Activated CD4-positive, alpha-beta memory T cell treated with anti-CD3 and anti-CD28 coated beads, Interleukin-2, amount 10 ng/mL, durations not matched to agents 7 days and 5 days (primary cell): ENCODE results near the gene TMEM179. TPM values are rescaled to one million over a fixed set of nuclear protein-coding genes. Genes with fewer than 3 reads are reported as not detected.
"Not testable (repeated sequence)": the region's sequence is repeated elsewhere in the genome, so short reads cannot be mapped to it uniquely, and the experiment has no call there.

Source experiments
- CTCF ChIA-PET: fragments of 350-600 bp; sonication (Branson Sonifier 250); formaldehyde crosslinking; loops from one replicate; lab custom pipeline; 2021; ENCODE audit warnings: antibody characterized with exemption, inconsistent platforms; lab: Charles Lee
- POLR2A ChIA-PET: fragments of 350-600 bp; sonication (Branson Sonifier 250); formaldehyde crosslinking; loops from one replicate; lab custom pipeline; 2021; ENCODE audit warnings: antibody characterized with exemption; lab: Charles Lee
- DNase-seq: peaks from one replicate; pipeline ENCODE4 v3.0.0-alpha.2; 2020
- H3K27ac Mint-ChIP-seq: one replicate; pipeline ENCODE4 v1.8.0; 2021; ENCODE audit warnings: mild to moderate bottlenecking, mixed read lengths
- H3K27me3 Mint-ChIP-seq: one replicate; pipeline ENCODE4 v1.8.0; 2021; ENCODE audit warnings: mixed read lengths
- H3K36me3 Mint-ChIP-seq: one replicate; pipeline ENCODE4 v1.8.0; 2021; ENCODE audit warnings: low read depth, mixed read lengths
- H3K4me1 Mint-ChIP-seq: one replicate; pipeline ENCODE4 v1.8.0; 2021; ENCODE audit warnings: mixed read lengths
- H3K4me3 Mint-ChIP-seq: one replicate; pipeline ENCODE4 v1.8.0; 2021; ENCODE audit warnings: mild to moderate bottlenecking, mixed read lengths
- H3K9me3 Mint-ChIP-seq: one replicate; pipeline ENCODE4 v1.8.0; 2021; ENCODE audit warnings: mixed read lengths
- total RNA-seq, 2 experiments: library from RNA; stranded (reverse); gene quantifications; one replicate each; pipeline ENCODE4 v1.2.3, GENCODE V29; 2021

Gene TMEM179
- total RNA-seq, 2 experiments from 2014 or later: not detected

GRCh38 chr14:104583424-104584306 is 20.9 kb downstream of the TMEM179 start:
- no peaks in the 10 kb centered on the region for H3K27me3 Mint-ChIP-seq
- DNase-seq: no peak
- H3K27ac Mint-ChIP-seq: no peak overlapping the region
- POLR2A ChIA-PET: no interaction called here
- no peaks in the 10 kb centered on the region for H3K9me3 Mint-ChIP-seq
- CTCF ChIA-PET: no interaction called here
- H3K4me3 Mint-ChIP-seq: no peak overlapping the region
- no peaks in the 10 kb centered on the region for H3K36me3 Mint-ChIP-seq
- H3K4me1 Mint-ChIP-seq: no peaks in the 10 kb centered on the region

DNA sequence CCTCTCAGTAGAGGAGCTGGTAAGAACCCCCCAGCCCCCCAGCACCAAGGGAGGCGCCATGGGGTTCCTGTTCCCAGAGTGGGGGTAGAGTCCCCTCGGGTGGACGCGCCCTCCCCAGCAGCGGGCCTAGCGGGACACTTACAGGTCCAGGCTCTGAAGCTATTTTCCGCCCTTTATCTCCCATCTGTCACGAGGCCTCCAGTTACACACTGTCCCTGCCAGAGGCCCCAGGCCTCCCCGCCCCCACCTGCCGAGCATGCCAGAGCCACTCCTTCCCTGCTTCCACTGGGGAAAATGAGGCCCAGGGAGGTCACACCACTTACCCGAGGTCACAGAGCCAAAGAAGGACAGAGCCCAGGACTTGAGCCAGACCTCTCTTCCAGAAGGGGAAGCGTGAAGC is 21.9 kb downstream of the TMEM179 start:
- no peak for DNase-seq
- POLR2A ChIA-PET: no interaction called here
- CTCF ChIA-PET: no interaction called here
- Mint-ChIP-seq H3K27me3 (no peaks in the 10 kb centered on the region), H3K27ac (no peak overlapping the region), H3K9me3 (no peaks in the 10 kb centered on the region), H3K4me1 (no peaks in the 10 kb centered on the region), H3K4me3 (no peak overlapping the region), H3K36me3 (no peaks in the 10 kb centered on the region)

DNA sequence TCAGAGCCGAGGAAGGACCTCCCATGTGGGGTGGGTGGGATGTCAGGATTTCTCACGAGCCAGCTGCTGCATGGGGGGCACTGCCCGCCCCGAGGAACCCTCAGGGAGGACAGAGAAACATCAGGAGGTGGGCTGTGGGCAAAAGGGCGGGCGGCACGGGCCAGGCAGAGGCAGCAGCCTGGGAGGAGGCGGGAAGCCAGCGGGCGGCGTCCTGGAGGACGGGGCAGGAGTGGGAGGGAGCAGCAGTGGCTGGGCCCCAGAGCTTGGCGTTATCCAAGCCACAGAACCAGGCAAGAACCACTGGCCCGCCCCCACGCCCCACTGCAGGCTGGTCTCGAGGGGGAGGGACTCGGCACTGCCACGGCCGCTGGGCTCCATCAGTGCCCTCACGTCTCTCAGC is 22.6 kb downstream of the TMEM179 start:
- no peaks in the 10 kb centered on the region for H3K36me3 Mint-ChIP-seq
- H3K9me3 Mint-ChIP-seq: no peaks in the 10 kb centered on the region
- CTCF ChIA-PET: no interaction called here
- H3K4me3 Mint-ChIP-seq: no peak overlapping the region
- no peak for DNase-seq
- POLR2A ChIA-PET: no interaction called here
- H3K27me3 Mint-ChIP-seq: no peaks in the 10 kb centered on the region
- no peaks in the 10 kb centered on the region for H3K4me1 Mint-ChIP-seq
- H3K27ac Mint-ChIP-seq: no peak overlapping the region

- Mint-ChIP-seq H3K27me3 (no peaks in the 10 kb centered on the region), H3K9me3 (no peaks in the 10 kb centered on the region), H3K4me1 (no peaks in the 10 kb centered on the region), H3K36me3 (no peaks in the 10 kb centered on the region), H3K4me3 (no peak overlapping the region), H3K27ac (no peak overlapping the region)
- POLR2A ChIA-PET: no interaction called here
- no peak for DNase-seq
- CTCF ChIA-PET: no interaction called here
These were observed 23.1 kb downstream of the TMEM179 start for GRCh38 chr14:104581521-104581920.

DNA sequence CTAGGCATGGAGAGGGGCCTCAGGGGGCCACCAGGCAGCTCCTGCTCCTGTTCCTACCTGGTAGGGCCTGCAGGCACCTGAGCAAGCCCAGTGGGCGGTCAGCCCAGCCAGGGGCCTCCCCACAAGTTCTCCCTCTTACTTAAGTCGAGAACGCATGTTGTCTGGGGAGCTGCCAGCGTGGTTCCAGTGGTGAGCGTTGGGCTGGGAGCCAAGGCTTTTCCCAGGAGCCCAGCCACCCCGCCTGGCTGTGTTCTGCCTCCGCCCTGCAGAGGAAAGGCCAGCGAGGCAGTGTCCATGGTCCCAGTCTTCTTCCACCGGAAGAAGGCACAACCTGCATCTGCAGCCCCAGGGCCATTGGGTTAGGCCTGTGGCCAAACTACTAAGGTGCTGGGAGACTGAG is 23.6 kb downstream of the TMEM179 start:
- Mint-ChIP-seq H3K27ac (no peak overlapping the region), H3K36me3 (no peaks in the 10 kb centered on the region), H3K4me1 (no peaks in the 10 kb centered on the region), H3K27me3 (no peaks in the 10 kb centered on the region), H3K4me3 (no peak overlapping the region), H3K9me3 (no peaks in the 10 kb centered on the region)
- ChIA-PET POLR2A (no interaction called here), CTCF (no interaction called here)
- DNase-seq: no peak

DNA sequence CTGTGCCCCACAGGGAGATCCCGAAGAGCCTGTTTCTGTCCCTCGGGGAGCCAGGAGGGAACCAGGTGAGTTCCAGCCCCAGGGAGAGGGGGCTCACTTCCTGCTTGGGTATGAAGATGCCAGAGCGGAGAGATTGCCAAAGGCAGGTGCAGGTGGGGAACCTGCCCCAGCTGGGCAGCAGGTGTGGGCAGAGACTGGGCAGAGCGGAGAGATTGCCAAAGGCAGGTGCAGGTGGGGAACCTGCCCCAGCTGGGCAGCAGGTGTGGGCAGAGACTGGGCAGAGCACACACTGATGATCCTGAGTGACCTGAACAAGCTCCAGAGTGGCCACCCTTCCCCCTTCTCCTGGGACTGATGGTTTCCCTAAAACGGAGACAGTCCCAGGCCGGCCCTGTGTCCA is 24.6 kb downstream of the TMEM179 start:
- H3K27ac Mint-ChIP-seq, H3K4me3 Mint-ChIP-seq, H3K36me3 Mint-ChIP-seq, CTCF ChIA-PET, DNase-seq, POLR2A ChIA-PET, H3K4me1 Mint-ChIP-seq, H3K9me3 Mint-ChIP-seq, H3K27me3 Mint-ChIP-seq: not testable (repeated sequence)

GRCh38 chr14:104579507-104579906 is 25.1 kb downstream of the TMEM179 start, which contains the start of gene C14orf180:
Gene C14orf180 (plus strand): TSS chr14:104579764. CDS start chr14:104586431, 6,667 bp downstream.
- Mint-ChIP-seq H3K27ac (no peak within 1 kb of the TSS), H3K36me3 (no peaks in the 10 kb centered on the region), H3K9me3 (no peaks in the 10 kb centered on the region), H3K4me1 (no peaks in the 10 kb centered on the region), H3K4me3 (no peak within 1 kb of the TSS), H3K27me3 (no peaks in the 10 kb centered on the region)
- CTCF ChIA-PET: no interaction called here
- DNase-seq: no peak
- POLR2A ChIA-PET: no interaction called here

DNA sequence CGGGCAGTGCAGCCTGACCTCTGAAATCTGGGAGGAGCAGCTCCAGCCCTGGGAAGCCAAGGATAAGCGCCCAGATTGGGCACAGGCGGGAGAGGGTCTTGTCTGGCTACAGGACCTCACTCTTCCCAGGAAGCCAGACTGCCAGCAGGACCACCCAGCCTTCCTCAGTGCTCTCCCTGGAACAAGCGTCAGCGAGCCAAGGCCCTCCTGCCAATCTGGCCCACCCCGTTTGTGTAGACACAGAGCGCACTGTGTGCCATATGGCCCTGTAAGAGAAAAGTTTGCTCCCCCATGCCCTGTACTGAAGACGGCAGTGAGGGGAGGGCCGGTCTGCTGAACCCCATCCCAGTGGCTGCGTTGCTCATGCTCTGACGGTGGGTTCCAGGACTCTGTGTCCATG is 26.3 kb downstream of the TMEM179 start:
- no peak overlapping the region for H3K4me3 Mint-ChIP-seq
- POLR2A ChIA-PET: no interaction called here
- H3K27ac Mint-ChIP-seq: no peak overlapping the region

DNA sequence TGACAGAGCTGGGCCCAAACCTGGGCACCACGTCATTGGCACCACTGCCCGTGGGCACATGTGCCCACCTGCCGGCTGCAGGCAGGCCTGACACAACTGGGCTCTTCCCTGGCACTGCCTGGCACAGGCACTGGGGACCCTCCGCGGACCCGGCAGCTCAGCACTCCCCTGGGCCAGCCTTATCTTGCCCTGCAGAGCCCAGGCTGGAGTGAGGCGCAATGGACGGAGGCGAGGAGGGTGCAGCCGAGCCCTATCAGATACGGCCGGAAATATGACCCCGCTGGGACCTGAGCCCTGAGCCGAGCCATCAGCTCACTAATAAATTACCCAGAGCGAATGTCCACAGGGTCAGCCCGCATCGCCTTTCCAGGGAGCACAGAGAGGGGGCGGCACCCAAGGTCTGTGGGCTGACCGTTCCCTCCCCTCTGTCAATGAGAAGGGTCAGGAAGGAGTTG is 26.7 kb downstream of the TMEM179 start:
- ChIA-PET POLR2A (no interaction called here), CTCF (no interaction called here)
- Mint-ChIP-seq H3K27me3 (no peaks in the 10 kb centered on the region), H3K4me3 (no peak overlapping the region), H3K36me3 (no peaks in the 10 kb centered on the region), H3K27ac (no peak overlapping the region), H3K9me3 (no peaks in the 10 kb centered on the region), H3K4me1 (no peaks in the 10 kb centered on the region)
- no peak for DNase-seq

More for the DNA sequence above, 26.3 kb downstream of the TMEM179 start:
- CTCF ChIA-PET: no interaction called here
- H3K27me3 Mint-ChIP-seq: no peaks in the 10 kb centered on the region
- no peaks in the 10 kb centered on the region for H3K36me3 Mint-ChIP-seq
- no peaks in the 10 kb centered on the region for H3K9me3 Mint-ChIP-seq
- no peak for DNase-seq
- no peaks in the 10 kb centered on the region for H3K4me1 Mint-ChIP-seq

DNA sequence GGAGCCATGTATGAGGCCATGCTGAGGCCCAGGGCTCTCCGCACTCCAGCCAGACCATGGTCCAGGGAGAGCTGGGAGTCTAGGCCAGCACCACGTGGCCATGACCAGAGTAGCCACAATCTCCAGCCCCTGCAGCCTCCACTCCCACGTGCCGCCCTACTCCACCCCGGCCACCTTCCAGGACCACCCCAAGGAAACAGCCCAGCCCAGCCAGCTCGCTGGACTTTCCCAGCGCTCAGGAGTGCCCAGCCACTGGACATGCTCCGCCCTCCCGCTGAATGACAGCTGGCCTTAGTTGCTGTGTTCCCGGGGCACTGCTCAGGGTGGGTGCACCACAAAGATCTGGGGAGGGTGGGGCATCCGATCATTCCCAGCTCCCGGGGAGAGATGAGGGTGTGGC is 27.1 kb downstream of the TMEM179 start:
- Mint-ChIP-seq H3K9me3 (no peaks in the 10 kb centered on the region), H3K27ac (no peak overlapping the region), H3K4me3 (no peak overlapping the region), H3K36me3 (no peaks in the 10 kb centered on the region), H3K4me1 (no peaks in the 10 kb centered on the region), H3K27me3 (no peaks in the 10 kb centered on the region)
- DNase-seq: no peak
- POLR2A ChIA-PET: no interaction called here
- CTCF ChIA-PET: no interaction called here

DNA sequence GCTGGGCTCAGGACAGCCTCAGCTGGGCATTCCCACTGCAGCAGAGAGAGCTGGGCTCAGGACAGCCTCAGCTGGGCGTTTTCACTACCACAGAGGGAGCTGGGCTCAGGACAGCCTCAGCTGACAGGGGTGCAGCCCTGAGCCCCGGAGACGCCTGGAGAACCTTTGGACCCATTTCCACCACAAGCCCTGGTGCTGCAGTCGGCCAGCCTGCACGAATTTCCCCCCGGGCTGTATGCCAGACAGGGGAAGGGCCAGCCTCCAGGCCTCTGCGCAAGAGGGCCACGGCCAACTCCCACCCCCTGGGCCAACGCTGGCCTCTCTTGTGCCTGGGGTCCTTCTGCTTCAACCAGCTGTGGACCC is 27.6 kb downstream of the TMEM179 start:
- H3K9me3 Mint-ChIP-seq: no peaks in the 10 kb centered on the region
- H3K36me3 Mint-ChIP-seq: no peaks in the 10 kb centered on the region
- no peaks in the 10 kb centered on the region for H3K27me3 Mint-ChIP-seq
- H3K4me3 Mint-ChIP-seq: no peak overlapping the region
- H3K4me1 Mint-ChIP-seq: no peaks in the 10 kb centered on the region
- DNase-seq: no peak
- H3K27ac Mint-ChIP-seq: no peak overlapping the region
- ChIA-PET CTCF (no interaction called here), POLR2A (no interaction called here)

DNA sequence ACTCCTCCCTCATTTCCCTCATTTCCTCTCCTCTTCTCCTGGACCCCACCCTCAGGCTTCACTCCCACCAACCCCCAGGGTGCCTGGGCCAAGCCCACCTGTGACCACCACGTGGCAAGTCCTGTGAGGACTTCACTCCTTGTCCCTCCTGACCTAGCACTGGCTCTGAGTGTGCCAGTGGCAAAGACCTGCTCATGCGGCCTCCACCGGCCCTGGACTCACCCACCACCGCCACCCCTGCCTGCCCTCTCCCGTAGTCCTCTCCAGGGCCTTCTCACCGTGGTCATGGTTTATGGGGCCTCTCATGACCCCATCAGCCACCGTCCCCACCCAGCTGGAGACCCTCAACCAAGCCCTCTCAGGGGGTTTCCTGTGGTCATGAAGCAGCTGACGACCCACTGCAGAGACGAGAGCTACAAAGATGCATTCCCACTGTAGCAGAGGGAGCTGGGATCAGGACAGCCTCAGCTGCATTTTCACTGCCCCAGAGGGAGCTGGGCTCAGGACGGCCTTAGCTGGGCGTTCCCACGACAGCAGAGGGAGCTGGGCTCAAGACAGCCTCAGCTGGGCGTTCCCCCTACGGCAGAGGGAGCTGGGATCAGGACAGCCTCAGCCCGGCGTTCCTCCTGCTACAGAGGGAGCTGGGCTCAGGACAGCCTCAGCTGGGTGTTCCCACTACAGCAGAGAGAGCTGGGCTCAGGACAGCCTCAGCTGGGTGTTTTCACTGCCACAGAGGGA is 28.2 kb downstream of the TMEM179 start:
- Mint-ChIP-seq H3K4me1 (no peaks in the 10 kb centered on the region), H3K27ac (no peak overlapping the region), H3K27me3 (no peaks in the 10 kb centered on the region), H3K9me3 (no peaks in the 10 kb centered on the region), H3K36me3 (no peaks in the 10 kb centered on the region), H3K4me3 (no peak overlapping the region)
- POLR2A ChIA-PET: no interaction called here
- DNase-seq: no peak
- CTCF ChIA-PET: no interaction called here

- Mint-ChIP-seq H3K4me1 (no peaks in the 10 kb centered on the region), H3K36me3 (no peaks in the 10 kb centered on the region), H3K27me3 (no peaks in the 10 kb centered on the region), H3K9me3 (no peaks in the 10 kb centered on the region), H3K4me3 (no peak overlapping the region), H3K27ac (no peak overlapping the region)
- ChIA-PET POLR2A (no interaction called here), CTCF (no interaction called here)
- DNase-seq: no peak
These were observed 29.5 kb downstream of the TMEM179 start for GRCh38 chr14:104574978-104575583.
